OCI-LY7 (cell line): ENCODE results near the gene PLAAT2. TPM values are rescaled to one million over a fixed set of nuclear protein-coding genes. Genes with fewer than 3 reads are reported as not detected.
"Not testable (repeated sequence)": the region's sequence is repeated elsewhere in the genome, so short reads cannot be mapped to it uniquely, and the experiment has no call there.

Experiments used
- BruUV-seq: library from RNA; stranded (reverse); fragments of 400-500 nt; replicated peaks from 2 replicates; lab custom pipeline; 2021; lab: Mats Ljungman, UMichigan
- CTCF ChIA-PET: fragments of 300-600 bp; sonication (Branson Sonifier 250); formaldehyde crosslinking; loops from one replicate; lab custom pipeline; 2022; ENCODE audit warnings: antibody characterized with exemption; ENCODE audit not compliant: unreplicated experiment; lab: Charles Lee
- POLR2A ChIA-PET: fragments of 300-600 bp; sonication (Branson Sonifier 250); formaldehyde crosslinking; loops from one replicate; lab custom pipeline; 2022; ENCODE audit warnings: antibody characterized with exemption; lab: Charles Lee
- DNase-seq: peaks from one replicate; pipeline ENCODE4 v3.0.0-alpha.2; 2015; ENCODE audit warnings: low spot score
- H2AFZ ChIP-seq: fragments of 200-600 bp; sonication (generic), shearing (Covaris generic); 2 replicates; pipeline ENCODE4 v1.6.1; 2014; ENCODE audit warnings: mild to moderate bottlenecking, antibody characterized with exemption, low read length, moderate library complexity
- H3K27ac ChIP-seq: fragments of 200-600 bp; sonication (generic); 2 replicates; pipeline ENCODE4 v1.5.1; 2014; ENCODE audit warnings: mixed run types, low read depth, mild to moderate bottlenecking, moderate library complexity, low read length, inconsistent platforms; ENCODE audit not compliant: poor library complexity, severe bottlenecking
- H3K36me3 ChIP-seq: fragments of 200-600 bp; sonication (generic); 2 replicates; pipeline ENCODE4 v1.6.1; 2014; ENCODE audit warnings: mild to moderate bottlenecking, antibody characterized with exemption, low read length, moderate library complexity, mixed read lengths; ENCODE audit not compliant: insufficient read depth
- H3K4me1 ChIP-seq: fragments of 200-600 bp; sonication (generic); 2 replicates; pipeline ENCODE4 v1.5.1; 2014; ENCODE audit warnings: mild to moderate bottlenecking, low read length; ENCODE audit not compliant: insufficient read depth, poor library complexity, severe bottlenecking
- H3K4me2 ChIP-seq: fragments of 200-600 bp; sonication (generic); 2 replicates; pipeline ENCODE4 v1.6.1; 2014; ENCODE audit warnings: mild to moderate bottlenecking, low read length
- H3K4me3 ChIP-seq: fragments of 200-600 bp; sonication (generic); 2 replicates; pipeline ENCODE4 v1.5.1; 2014; ENCODE audit warnings: mild to moderate bottlenecking, low read depth, low read length; ENCODE audit not compliant: poor library complexity, severe bottlenecking
- H3K79me2 ChIP-seq: fragments of 200-600 bp; sonication (generic); 2 replicates; pipeline ENCODE4 v1.6.1; 2016; ENCODE audit warnings: low read depth, mild to moderate bottlenecking, low read length, moderate library complexity, mixed read lengths; ENCODE audit not compliant: insufficient read depth
- H3K9me2 ChIP-seq: fragments of 200-600 bp; sonication (generic); 2 replicates; pipeline ENCODE4 v1.6.1; 2016; ENCODE audit warnings: mild to moderate bottlenecking, low read length, mixed read lengths; ENCODE audit not compliant: insufficient read depth
- H3K9me3 ChIP-seq: fragments of 200-600 bp; sonication (generic); 2 replicates; pipeline ENCODE4 v1.6.1; 2014; ENCODE audit warnings: mild to moderate bottlenecking, mixed run types, low read length, mixed read lengths
- H4K20me1 ChIP-seq: fragments of 200-600 bp; sonication (generic); 2 replicates; pipeline ENCODE4 v1.6.1; 2014; ENCODE audit warnings: mild to moderate bottlenecking, antibody characterized with exemption, low read length, moderate library complexity, mixed read lengths; ENCODE audit not compliant: insufficient read depth
- CTCF ChIP-seq: fragments of 200-600 bp; sonication (generic); conservative IDR thresholded peaks from 2 replicates; pipeline ENCODE4 v1.5.1; 2014; ENCODE audit warnings: mild to moderate bottlenecking, antibody characterized with exemption, low read length, moderate library complexity, mixed read lengths
- EZH2phosphoT487 ChIP-seq: fragments of 200-600 bp; sonication (generic); IDR thresholded peaks from 2 replicates; pipeline ENCODE4 v1.6.1; 2018; ENCODE audit warnings: low read depth, borderline replicate concordance, mild to moderate bottlenecking, mixed run types, antibody characterized with exemption, low read length, moderate library complexity, mixed read lengths
- intact Hi-C: fragments of 100-400 bp; cut with micrococcal nuclease; formaldehyde crosslinking; loops from one replicate; pipeline ENCODE4 v1.10.0; 2022; ENCODE audit not compliant: unreplicated experiment
- total RNA-seq, 2 experiments: library from RNA; depleted of rRNA in 1 of 2; stranded (reverse); fragments of >200 nt in 1 of 2; shearing (Covaris generic) in 1 of 2; gene quantifications; 2 replicates each; pipeline ENCODE4 v1.2.3, GENCODE V29; 2014 to 2022

PLAAT2 gene
- total RNA-seq, 2 experiments from 2014 or later = not detected

- no peak for TF ChIP-seq EZH2phosphoT487
- no peak for TF ChIP-seq CTCF
- Histone ChIP-seq H2AFZ (no peak overlapping the region), H3K36me3 (no peaks in the 10 kb centered on the region), H3K27ac (no peak overlapping the region), H3K4me1 (peaks cover 47% of the 10 kb centered on the region), H3K4me2 (no peak overlapping the region), H4K20me1 (no peaks in the 10 kb centered on the region), H3K9me2 (no peaks in the 10 kb centered on the region), H3K4me3 (no peak overlapping the region), H3K79me2 (no peaks in the 10 kb centered on the region), H3K9me3 (no peaks in the 10 kb centered on the region)
- ChIA-PET CTCF (no interaction called here), POLR2A (interaction anchor here (0.5 kb wide), 1 partner anchor 67 kb away, joined by 3 read pairs; no protein-coding TSS in a partner anchor)
- no peak for DNase-seq
- intact Hi-C loops = no loop called here
- BruUV-seq = no TSS peak
Observed at GRCh38 chr11:63552921-63553320, 10.3 kb downstream of the PLAAT2 start.

- BruUV-seq = no TSS peak
- TF ChIP-seq EZH2phosphoT487 = no peak
- no peak for TF ChIP-seq CTCF
- Histone ChIP-seq H3K36me3 (no peaks in the 10 kb centered on the region), H3K4me2 (no peak overlapping the region), H3K79me2 (no peaks in the 10 kb centered on the region), H3K4me1 (peaks cover 40% of the 10 kb centered on the region), H2AFZ (no peak overlapping the region), H3K9me3 (no peaks in the 10 kb centered on the region), H3K9me2 (no peaks in the 10 kb centered on the region), H4K20me1 (no peaks in the 10 kb centered on the region), H3K27ac (no peak overlapping the region), H3K4me3 (no peak overlapping the region)
- CTCF ChIA-PET = no interaction called here
- POLR2A ChIA-PET = interaction anchor here (0.6 to 0.9 kb wide), 4 partner anchors 20 to 1449 kb away, joined by 3 to 4 read pairs (median 3); no protein-coding TSS in a partner anchor
- DNase-seq = no peak
- intact Hi-C loops = no loop called here
Observed at GRCh38 chr11:63551889-63552266, 11.3 kb downstream of the PLAAT2 start.

DNA sequence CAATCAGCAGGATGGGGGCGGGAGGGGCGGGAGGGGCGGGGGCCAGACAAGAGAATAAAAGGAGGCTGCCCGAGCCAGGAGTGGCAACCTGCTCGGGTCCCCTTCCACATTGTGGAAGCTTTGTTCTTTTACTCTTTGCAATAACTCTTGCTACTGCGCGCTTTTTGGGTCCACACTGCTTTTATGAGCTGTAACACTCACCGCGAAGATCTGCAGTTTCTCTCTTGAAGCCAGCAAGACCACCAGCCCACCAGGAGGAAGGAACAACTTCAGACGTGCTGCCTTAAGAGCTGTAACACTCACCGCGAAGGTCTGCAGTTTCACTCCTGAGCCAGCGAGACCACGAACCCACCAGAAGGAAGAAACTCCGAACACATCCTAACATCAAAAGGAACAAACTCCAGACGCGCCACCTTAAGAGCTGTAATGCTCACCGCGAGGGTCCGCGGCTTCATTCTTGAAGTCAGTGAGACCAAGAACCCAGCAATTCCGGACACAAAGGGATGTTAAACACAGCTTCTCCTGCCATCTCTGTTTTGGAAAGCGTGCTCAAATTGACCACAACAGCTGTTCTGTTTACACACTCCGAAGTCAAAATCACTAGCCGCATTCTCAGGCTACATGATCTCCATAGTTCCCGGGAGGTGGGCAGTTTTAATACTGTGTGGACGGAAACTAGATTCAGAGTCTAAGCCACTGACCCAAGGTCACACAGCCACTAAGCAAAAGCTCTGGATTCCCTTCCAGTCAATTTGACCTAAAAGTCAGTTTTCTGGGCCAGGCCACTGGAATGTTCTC, 11.9 kb downstream of the PLAAT2 start:
- Histone ChIP-seq H3K79me2 (no peaks in the 10 kb centered on the region), H3K27ac (no peak overlapping the region), H3K4me3 (no peak overlapping the region), H3K36me3 (no peaks in the 10 kb centered on the region), H2AFZ (no peak overlapping the region), H3K9me3 (no peaks in the 10 kb centered on the region), H4K20me1 (no peaks in the 10 kb centered on the region), H3K9me2 (no peaks in the 10 kb centered on the region), H3K4me1 (peaks cover 34% of the 10 kb centered on the region), H3K4me2 (no peak overlapping the region)
- TF ChIP-seq CTCF (no peak), EZH2phosphoT487 (no peak)
- DNase-seq = no peak
- ChIA-PET POLR2A (interaction anchor here (0.6 to 0.9 kb wide), 3 partner anchors 20 to 161 kb away, joined by 3 read pairs; no protein-coding TSS in a partner anchor), CTCF (no interaction called here)
- intact Hi-C loops = no loop called here
- BruUV-seq = no TSS peak

- H3K9me3 ChIP-seq, H3K4me2 ChIP-seq, H3K27ac ChIP-seq, H3K79me2 ChIP-seq, BruUV-seq, intact Hi-C loops, CTCF ChIA-PET, H4K20me1 ChIP-seq, POLR2A ChIA-PET, H2AFZ ChIP-seq, DNase-seq, H3K4me3 ChIP-seq, H3K9me2 ChIP-seq, H3K36me3 ChIP-seq: not testable (repeated sequence)
- H3K4me1 ChIP-seq = peaks cover 25% of the 10 kb centered on the region
Observed at GRCh38 chr11:63550156-63550700, 13.0 kb downstream of the PLAAT2 start.
